Activated CD4-positive, alpha-beta memory T cell treated with anti-CD3 and anti-CD28 coated beads for 36 hours (primary cell): ENCODE data around the gene GSK3A. TPM values are rescaled to one million over a fixed set of nuclear protein-coding genes. Genes with fewer than 3 reads are reported as not detected.

Experiments
- CTCF ChIA-PET: fragments of 350-600 bp; sonication (Branson Sonifier 250); formaldehyde crosslinking; loops from one replicate; lab custom pipeline; 2021; ENCODE audit warnings: antibody characterized with exemption, inconsistent platforms; lab: Charles Lee
- POLR2A ChIA-PET: fragments of 350-600 bp; sonication (Branson Sonifier 250); formaldehyde crosslinking; loops from one replicate; lab custom pipeline; 2021; ENCODE audit warnings: antibody characterized with exemption; lab: Charles Lee
- DNase-seq: peaks from one replicate; pipeline ENCODE4 v3.0.0-alpha.2; 2020
- H3K27ac Mint-ChIP-seq: one replicate; pipeline ENCODE4 v1.8.0; 2021; ENCODE audit warnings: mixed read lengths
- H3K27me3 Mint-ChIP-seq: one replicate; pipeline ENCODE4 v1.8.0; 2021; ENCODE audit warnings: mixed read lengths
- H3K36me3 Mint-ChIP-seq: one replicate; pipeline ENCODE4 v1.8.0; 2021; ENCODE audit warnings: mixed read lengths
- H3K4me1 Mint-ChIP-seq: one replicate; pipeline ENCODE4 v1.8.0; 2021; ENCODE audit warnings: low read depth, mixed read lengths
- H3K4me3 Mint-ChIP-seq: one replicate; pipeline ENCODE4 v1.8.0; 2021; ENCODE audit warnings: mild to moderate bottlenecking, mixed read lengths
- H3K9me3 Mint-ChIP-seq: one replicate; pipeline ENCODE4 v1.8.0; 2021; ENCODE audit warnings: mixed read lengths
- intact Hi-C: fragments of 100-400 bp; cut with micrococcal nuclease; formaldehyde crosslinking; loops from one replicate; pipeline ENCODE4 v1.15.1; 2023
- total RNA-seq, 2 experiments: library from RNA; stranded (reverse); gene quantifications; one replicate each; pipeline ENCODE4 v1.2.3, GENCODE V29; 2021

Gene GSK3A
- total RNA-seq, 2 experiments from 2014 or later, result 36.4 to 37.3 TPM

GRCh38 chr19:42201489-42202289 lies 40.7 kb downstream of the GSK3A start:
- Mint-ChIP-seq H3K27me3 (no peaks in the 10 kb centered on the region), H3K4me3 (peak overlapping the region; percentile 65), H3K36me3 (peaks cover 49% of the 10 kb centered on the region), H3K27ac (peak overlapping the region; percentile 98), H3K9me3 (no peaks in the 10 kb centered on the region), H3K4me1 (peaks cover 82% of the 10 kb centered on the region)
- POLR2A ChIA-PET, result interaction anchor here (0.6 to 1.4 kb wide), 2 partner anchors 19 to 73 kb away, joined by 3 to 4 read pairs; partner anchors contain the start of gene ZNF526
- peak; percentile 74 for DNase-seq
- intact Hi-C loops, result loop anchor here (2.0 kb wide), 1 partner anchor 15 kb away; the partner anchor contains the start of gene DEDD2
- CTCF ChIA-PET, result interaction anchor here (0.8 to 1.2 kb wide), 5 partner anchors 26 to 93 kb away, joined by 3 to 5 read pairs (median 4); partner anchors contain the start of gene GSK3A

- Mint-ChIP-seq H3K4me3 (peak overlapping the region; percentile 65), H3K9me3 (no peaks in the 10 kb centered on the region), H3K27me3 (no peaks in the 10 kb centered on the region), H3K36me3 (peaks cover 51% of the 10 kb centered on the region), H3K27ac (peak overlapping the region; percentile 98), H3K4me1 (peaks cover 86% of the 10 kb centered on the region)
- intact Hi-C loops, result loop anchor here (1.0 to 2.0 kb wide), 2 partner anchors 8 to 17 kb away; partner anchors contain the start of gene DEDD2
- ChIA-PET POLR2A (interaction anchor here (0.6 to 1.4 kb wide), 3 partner anchors 8 to 68 kb away, joined by 3 to 4 read pairs (median 3); partner anchors contain the start of genes POU2F2 and ZNF526), CTCF (interaction anchor here (0.9 to 2.0 kb wide), 6 partner anchors 13 to 91 kb away, joined by 3 to 12 read pairs (median 4); partner anchors contain the start of genes DEDD2 and POU2F2)
- DNase-seq, result no peak
These were observed 42.2 kb downstream of the GSK3A start for GRCh38 chr19:42200116-42200715.

GRCh38 chr19:42199440-42200115 lies 42.8 kb downstream of the GSK3A start:
- POLR2A ChIA-PET, result interaction anchor here (0.6 to 1.4 kb wide), 4 partner anchors 8 to 67 kb away, joined by 3 to 6 read pairs (median 4); partner anchors contain the start of genes DEDD2, POU2F2 and ZNF526
- intact Hi-C loops, result loop anchor here (1.0 to 10.0 kb wide), 8 partner anchors 7 to 325 kb away; partner anchors contain the start of genes CD79A, DEDD2 and ZNF526
- H3K4me3 Mint-ChIP-seq, result peak overlapping the region; percentile 65
- H3K4me1 Mint-ChIP-seq, result peaks cover 80% of the 10 kb centered on the region
- DNase-seq, result peak; percentile 86
- peak overlapping the region; percentile 98 for H3K27ac Mint-ChIP-seq
- H3K36me3 Mint-ChIP-seq, result peaks cover 47% of the 10 kb centered on the region
- H3K9me3 Mint-ChIP-seq, result no peaks in the 10 kb centered on the region
- CTCF ChIA-PET, result interaction anchor here (1.0 to 2.0 kb wide), 5 partner anchors 15 to 91 kb away, joined by 3 to 12 read pairs (median 4); partner anchors contain the start of genes DEDD2 and POU2F2
- H3K27me3 Mint-ChIP-seq, result no peaks in the 10 kb centered on the region

GRCh38 chr19:42198676-42199439 lies 43.5 kb downstream of the GSK3A start:
- intact Hi-C loops, result loop anchor here (1.0 to 10.0 kb wide), 6 partner anchors 14 to 324 kb away; partner anchors contain the start of genes CD79A and ZNF526
- no peaks in the 10 kb centered on the region for H3K9me3 Mint-ChIP-seq
- peak; percentile 82 for DNase-seq
- peaks cover 76% of the 10 kb centered on the region for H3K4me1 Mint-ChIP-seq
- peak overlapping the region; percentile 98 for H3K27ac Mint-ChIP-seq
- ChIA-PET POLR2A (interaction anchor here (1.0 to 1.4 kb wide), 2 partner anchors 18 to 66 kb away, joined by 3 to 6 read pairs; partner anchors contain the start of genes DEDD2 and POU2F2), CTCF (interaction anchor here (1.0 to 2.0 kb wide), 6 partner anchors 15 to 90 kb away, joined by 3 to 12 read pairs (median 4); partner anchors contain the start of genes DEDD2 and POU2F2)
- no peaks in the 10 kb centered on the region for H3K27me3 Mint-ChIP-seq
- H3K4me3 Mint-ChIP-seq, result peak overlapping the region; percentile 65
- peaks cover 43% of the 10 kb centered on the region for H3K36me3 Mint-ChIP-seq

GRCh38 chr19:42197375-42197817 lies 45.0 kb downstream of the GSK3A start:
- Mint-ChIP-seq H3K27me3 (no peaks in the 10 kb centered on the region), H3K4me1 (peaks cover 63% of the 10 kb centered on the region), H3K9me3 (peaks cover 4% of the 10 kb centered on the region), H3K27ac (peak overlapping the region; percentile 65), H3K4me3 (no peak overlapping the region), H3K36me3 (peaks cover 37% of the 10 kb centered on the region)
- POLR2A ChIA-PET, result no interaction called here
- DNase-seq, result no peak
- intact Hi-C loops, result loop anchor here (10.0 kb wide), 1 partner anchor 323 kb away; the partner anchor contains the start of gene CD79A
- CTCF ChIA-PET, result interaction anchor here (1.4 kb wide), 1 partner anchor 12 kb away, joined by 6 read pairs; no protein-coding TSS in a partner anchor

GRCh38 chr19:42196011-42197001 lies 46.1 kb downstream of the GSK3A start:
- intact Hi-C loops, result loop anchor here (10.0 kb wide), 1 partner anchor 322 kb away; the partner anchor contains the start of gene CD79A
- ChIA-PET POLR2A (no interaction called here), CTCF (no interaction called here)
- peaks cover 63% of the 10 kb centered on the region for H3K4me1 Mint-ChIP-seq
- no peaks in the 10 kb centered on the region for H3K27me3 Mint-ChIP-seq
- no peak overlapping the region for H3K27ac Mint-ChIP-seq
- no peak overlapping the region for H3K4me3 Mint-ChIP-seq
- peaks cover 4% of the 10 kb centered on the region for H3K9me3 Mint-ChIP-seq
- peaks cover 31% of the 10 kb centered on the region for H3K36me3 Mint-ChIP-seq
- no peak for DNase-seq

- no peak overlapping the region for H3K27ac Mint-ChIP-seq
- no peak for DNase-seq
- peaks cover 47% of the 10 kb centered on the region for H3K4me1 Mint-ChIP-seq
- peaks cover 20% of the 10 kb centered on the region for H3K36me3 Mint-ChIP-seq
- H3K27me3 Mint-ChIP-seq, result no peaks in the 10 kb centered on the region
- POLR2A ChIA-PET, result no interaction called here
- CTCF ChIA-PET, result interaction anchor here (1.2 to 1.4 kb wide), 2 partner anchors 9 to 17 kb away, joined by 4 read pairs; no protein-coding TSS in a partner anchor
- intact Hi-C loops, result loop anchor here (10.0 kb wide), 1 partner anchor 319 kb away; the partner anchor contains the start of gene CD79A
- peaks cover 4% of the 10 kb centered on the region for H3K9me3 Mint-ChIP-seq
- no peak overlapping the region for H3K4me3 Mint-ChIP-seq
These were observed 48.7 kb downstream of the GSK3A start for GRCh38 chr19:42193706-42194105.

- no peak overlapping the region for H3K4me3 Mint-ChIP-seq
- DNase-seq, result no peak
- CTCF ChIA-PET, result interaction anchor here (1.2 to 1.4 kb wide), 2 partner anchors 9 to 17 kb away, joined by 4 read pairs; no protein-coding TSS in a partner anchor
- H3K27ac Mint-ChIP-seq, result no peak overlapping the region
- POLR2A ChIA-PET, result interaction anchor here (0.6 kb wide), 1 partner anchor 830 kb away, joined by 3 read pairs; no protein-coding TSS in a partner anchor
- H3K27me3 Mint-ChIP-seq, result no peaks in the 10 kb centered on the region
- peaks cover 4% of the 10 kb centered on the region for H3K9me3 Mint-ChIP-seq
- H3K4me1 Mint-ChIP-seq, result peaks cover 44% of the 10 kb centered on the region
- peaks cover 18% of the 10 kb centered on the region for H3K36me3 Mint-ChIP-seq
- intact Hi-C loops, result loop anchor here (10.0 kb wide), 1 partner anchor 318 kb away; the partner anchor contains the start of gene CD79A
These were observed 49.1 kb downstream of the GSK3A start for GRCh38 chr19:42193294-42193693.

GRCh38 chr19:42191855-42192254 lies 50.5 kb downstream of the GSK3A start:
- intact Hi-C loops, result loop anchor here (1.0 to 10.0 kb wide), 2 partner anchors 8 to 317 kb away; partner anchors contain the start of gene CD79A
- DNase-seq, result peak; percentile 65
- H3K9me3 Mint-ChIP-seq, result peaks cover 4% of the 10 kb centered on the region
- H3K36me3 Mint-ChIP-seq, result peaks cover 12% of the 10 kb centered on the region
- no peak overlapping the region for H3K4me3 Mint-ChIP-seq
- peaks cover 41% of the 10 kb centered on the region for H3K4me1 Mint-ChIP-seq
- no peaks in the 10 kb centered on the region for H3K27me3 Mint-ChIP-seq
- peak overlapping the region; percentile 10 for H3K27ac Mint-ChIP-seq
- ChIA-PET CTCF (interaction anchor here (0.5 to 1.4 kb wide), 5 partner anchors 15 to 83 kb away, joined by 3 to 8 read pairs (median 4); partner anchors contain the start of genes DEDD2 and POU2F2), POLR2A (interaction anchor here (1.6 kb wide), 1 partner anchor 15 kb away, joined by 5 read pairs; no protein-coding TSS in a partner anchor)
